NB4 (cell line): ENCODE results near the gene GATA5.

Experiments
- CTCF ChIP-seq: IDR thresholded peaks from one replicate; pipeline ENCODE4 v1.5.1; 2012; ENCODE audit warnings: low read depth, low read length
- MYC ChIP-seq: IDR thresholded peaks from 2 replicates; pipeline ENCODE4 v1.6.1; 2011; ENCODE audit warnings: low read depth, low read length
- POLR2A ChIP-seq: IDR thresholded peaks from 2 replicates; pipeline ENCODE4 v1.6.1; 2011; ENCODE audit warnings: mild to moderate bottlenecking; ENCODE audit not compliant: insufficient read length; ENCODE audit errors: extremely low read depth

GRCh38 chr20:62477669-62478455, 2.1 kb upstream of the GATA5 start:
- no peak for TF ChIP-seq CTCF
- no peak for TF ChIP-seq MYC
- TF ChIP-seq POLR2A: no peak
